ENCODE data around the gene SIM2.

DNA sequence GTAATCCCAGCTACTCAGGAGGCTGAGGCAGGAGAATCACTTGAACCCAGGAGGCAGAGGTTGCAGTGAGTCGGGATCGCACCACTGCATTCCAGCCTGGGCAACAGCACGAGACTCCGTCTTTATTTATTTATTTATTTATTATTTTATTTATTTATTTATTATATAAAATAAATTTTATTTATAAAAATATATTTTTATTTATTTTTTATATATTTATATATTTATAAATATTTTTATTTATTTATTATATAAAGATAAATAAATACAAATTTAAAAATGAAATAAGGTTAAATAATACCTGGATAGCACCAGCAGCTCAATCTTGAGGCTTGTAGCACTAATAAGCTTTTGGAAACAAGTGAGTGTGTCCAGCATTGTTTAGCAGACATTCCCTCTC, 40.9 kb upstream of the SIM2 start:
- no peak for TF ChIP-seq EZH2 (IDR thresholded peaks at IDR 0.05)
- TF ChIP-seq POLR2AphosphoS5 (IDR thresholded peaks at IDR 0.05; ENCODE audit: borderline replicate concordance, low read depth, low read length) = no peak

Measured in SK-N-MC (cell line).